GM06990 (cell line): ENCODE results near the gene OR56B4.
"Not testable (repeated sequence)": the region's sequence is repeated elsewhere in the genome, so short reads cannot be mapped to it uniquely, and the experiment has no call there.

Experiments used
- DNase-seq: peaks from one replicate; pipeline ENCODE4 v3.0.0-alpha.2; 2011; ENCODE audit not compliant: insufficient read length; ENCODE audit errors: extremely low read depth
- H3K27me3 ChIP-seq: replicated peaks from 2 replicates; pipeline ENCODE4 v1.6.0; 2011; ENCODE audit warnings: low read length; ENCODE audit not compliant: control insufficient read depth, insufficient read depth
- H3K36me3 ChIP-seq: 2 replicates; pipeline ENCODE4 v1.5.1; 2011; ENCODE audit warnings: low read length; ENCODE audit not compliant: control insufficient read depth, insufficient read depth
- H3K4me3 ChIP-seq: replicated peaks from 2 replicates; pipeline ENCODE4 v1.5.1; 2011; ENCODE audit warnings: low read depth, mild to moderate bottlenecking, control low read depth, low read length
- CTCF ChIP-seq: IDR thresholded peaks from 2 replicates; pipeline ENCODE4 v1.5.1; 2011; ENCODE audit warnings: low read length, control low read depth, mild to moderate bottlenecking, inconsistent platforms; ENCODE audit not compliant: insufficient read depth, poor library complexity, severe bottlenecking

The OR56B4 gene

GRCh38 chr11:6107384-6107783 is at the start of gene OR56B4:
OR56B4 (plus strand) TSS chr11:6107684; CDS start chr11:6107779, 95 bp downstream.
- H3K4me3 ChIP-seq, H3K27me3 ChIP-seq, H3K36me3 ChIP-seq, DNase-seq: not testable (repeated sequence)

- TF ChIP-seq CTCF: no peak
- Histone ChIP-seq H3K4me3 (no peak overlapping the region), H3K36me3 (no peaks in the 10 kb centered on the region), H3K27me3 (no peaks in the 10 kb centered on the region; the same call in 1 of the 2 replicates)
- DNase-seq: no peak
Observed at GRCh38 chr11:6061475-6061874, 46.0 kb upstream of the OR56B4 start.

GRCh38 chr11:6062691-6063358 is 44.7 kb upstream of the OR56B4 start:
- no peak for DNase-seq

GRCh38 chr11:6067502-6067901 is 40.0 kb upstream of the OR56B4 start:
- DNase-seq: no peak
- Histone ChIP-seq H3K36me3 (no peaks in the 10 kb centered on the region), H3K27me3 (no peaks in the 10 kb centered on the region), H3K4me3 (no peak overlapping the region)
- TF ChIP-seq CTCF: no peak

More at GRCh38 chr11:6062691-6063358, 44.7 kb upstream of the OR56B4 start:
- H3K4me3 ChIP-seq: no peak overlapping the region
- TF ChIP-seq CTCF: peak; percentile 32
- H3K27me3 ChIP-seq: no peaks in the 10 kb centered on the region; the same call in 1 of the 2 replicates
- H3K36me3 ChIP-seq: no peaks in the 10 kb centered on the region

- H3K4me3 ChIP-seq, H3K36me3 ChIP-seq, DNase-seq, H3K27me3 ChIP-seq: not testable (repeated sequence)
Observed at GRCh38 chr11:6076443-6076842, 31.0 kb upstream of the OR56B4 start.

GRCh38 chr11:6077723-6078122 is 29.8 kb upstream of the OR56B4 start:
- H3K27me3 ChIP-seq: peaks cover 1% of the 10 kb centered on the region
- no peak for TF ChIP-seq CTCF
- no peaks in the 10 kb centered on the region for H3K36me3 ChIP-seq
- no peak for DNase-seq
- H3K4me3 ChIP-seq: no peak overlapping the region

- TF ChIP-seq CTCF: no peak
- Histone ChIP-seq H3K36me3 (no peaks in the 10 kb centered on the region), H3K27me3 (peaks cover 1% of the 10 kb centered on the region), H3K4me3 (no peak overlapping the region)
- DNase-seq: no peak
Observed at GRCh38 chr11:6079463-6079862, 28.0 kb upstream of the OR56B4 start.
